ENCODE measurements around the gene LTK.

The LTK gene

GRCh38 chr15:41554915-41555314, 41.3 kb upstream of the LTK start:
- peaks cover 16% of the 10 kb centered on the region for H3K4me1 ChIP-seq (ENCODE audit: control insufficient read depth, insufficient read depth, low read length)
- no peaks in the 10 kb centered on the region for H3K27me3 ChIP-seq (ENCODE audit: control insufficient read depth in 1 of 2, insufficient read depth in 2 of 2, low read length in 2 of 2)
- H3K36me3 ChIP-seq (ENCODE audit: control insufficient read depth in 2 of 2, insufficient read depth in 2 of 2, low read length in 2 of 2): no peaks in the 10 kb centered on the region
- H3K27ac ChIP-seq (ENCODE audit: low read length): no peak overlapping the region
- no peak overlapping the region for H3K9ac ChIP-seq (ENCODE audit: low read length in 2 of 2)
- H3K9me3 ChIP-seq (ENCODE audit: control insufficient read depth in 2 of 2, low read length in 2 of 2): no peaks in the 10 kb centered on the region
- no peak overlapping the region for H3K4me3 ChIP-seq (ENCODE audit: low read length in 2 of 2)

- peaks cover 10% of the 10 kb centered on the region for H3K4me1 ChIP-seq (ENCODE audit: control insufficient read depth, insufficient read depth, low read length)
- H3K4me3 ChIP-seq (ENCODE audit: low read length in 2 of 2): no peak overlapping the region
- no peaks in the 10 kb centered on the region for H3K27me3 ChIP-seq (ENCODE audit: control insufficient read depth in 1 of 2, insufficient read depth in 2 of 2, low read length in 2 of 2)
- no peaks in the 10 kb centered on the region for H3K36me3 ChIP-seq (ENCODE audit: control insufficient read depth in 2 of 2, insufficient read depth in 2 of 2, low read length in 2 of 2)
- H3K9ac ChIP-seq (ENCODE audit: low read length in 2 of 2): no peak overlapping the region
- H3K27ac ChIP-seq (ENCODE audit: low read length): no peak overlapping the region
- H3K9me3 ChIP-seq (ENCODE audit: control insufficient read depth in 2 of 2, low read length in 2 of 2): no peaks in the 10 kb centered on the region
These were observed 40.7 kb upstream of the LTK start for GRCh38 chr15:41554343-41554742.

- Histone ChIP-seq H3K9ac (ENCODE audit: low read length in 2 of 2) (no peak overlapping the region), H3K36me3 (ENCODE audit: control insufficient read depth in 2 of 2, insufficient read depth in 2 of 2, low read length in 2 of 2) (no peaks in the 10 kb centered on the region), H3K4me3 (ENCODE audit: low read length in 2 of 2) (no peak overlapping the region), H3K9me3 (ENCODE audit: control insufficient read depth in 2 of 2, low read length in 2 of 2) (no peaks in the 10 kb centered on the region), H3K27ac (ENCODE audit: low read length) (no peak overlapping the region), H3K4me1 (ENCODE audit: control insufficient read depth, insufficient read depth, low read length) (peaks cover 10% of the 10 kb centered on the region), H3K27me3 (ENCODE audit: control insufficient read depth in 1 of 2, insufficient read depth in 2 of 2, low read length in 2 of 2) (no peaks in the 10 kb centered on the region)
These were observed 40.1 kb upstream of the LTK start for GRCh38 chr15:41553731-41554130.

- Histone ChIP-seq H3K27me3 (ENCODE audit: control insufficient read depth in 1 of 2, insufficient read depth in 2 of 2, low read length in 2 of 2) (no peaks in the 10 kb centered on the region), H3K27ac (ENCODE audit: low read length) (no peak overlapping the region), H3K4me1 (ENCODE audit: control insufficient read depth, insufficient read depth, low read length) (no peaks in the 10 kb centered on the region), H3K4me3 (ENCODE audit: low read length in 2 of 2) (no peak overlapping the region), H3K9me3 (ENCODE audit: control insufficient read depth in 2 of 2, low read length in 2 of 2) (no peaks in the 10 kb centered on the region), H3K36me3 (ENCODE audit: control insufficient read depth in 2 of 2, insufficient read depth in 2 of 2, low read length in 2 of 2) (no peaks in the 10 kb centered on the region), H3K9ac (ENCODE audit: low read length in 2 of 2) (no peak overlapping the region)
These were observed 36.6 kb upstream of the LTK start for GRCh38 chr15:41550066-41550775.

GRCh38 chr15:41546851-41547786, 33.5 kb upstream of the LTK start:
- Histone ChIP-seq H3K27ac (ENCODE audit: low read length) (no peak overlapping the region), H3K27me3 (ENCODE audit: control insufficient read depth in 1 of 2, insufficient read depth in 2 of 2, low read length in 2 of 2) (no peaks in the 10 kb centered on the region), H3K36me3 (ENCODE audit: control insufficient read depth in 2 of 2, insufficient read depth in 2 of 2, low read length in 2 of 2) (no peaks in the 10 kb centered on the region), H3K4me3 (ENCODE audit: low read length in 2 of 2) (no peak overlapping the region), H3K9ac (ENCODE audit: low read length in 2 of 2) (no peak overlapping the region), H3K9me3 (ENCODE audit: control insufficient read depth in 2 of 2, low read length in 2 of 2) (no peaks in the 10 kb centered on the region), H3K4me1 (ENCODE audit: control insufficient read depth, insufficient read depth, low read length) (peaks cover 5% of the 10 kb centered on the region)

- H3K4me3 ChIP-seq (ENCODE audit: low read length in 2 of 2): no peak overlapping the region
- no peaks in the 10 kb centered on the region for H3K9me3 ChIP-seq (ENCODE audit: control insufficient read depth in 2 of 2, low read length in 2 of 2)
- H3K27ac ChIP-seq (ENCODE audit: low read length): no peak overlapping the region
These were observed 31.6 kb upstream of the LTK start for GRCh38 chr15:41545218-41545617.

GRCh38 chr15:41544650-41545015, 31.0 kb upstream of the LTK start:
- Histone ChIP-seq H3K9ac (ENCODE audit: low read length in 2 of 2) (no peak overlapping the region), H3K4me1 (ENCODE audit: control insufficient read depth, insufficient read depth, low read length) (peaks cover 5% of the 10 kb centered on the region), H3K9me3 (ENCODE audit: control insufficient read depth in 2 of 2, low read length in 2 of 2) (no peaks in the 10 kb centered on the region), H3K27ac (ENCODE audit: low read length) (no peak overlapping the region), H3K27me3 (ENCODE audit: control insufficient read depth in 1 of 2, insufficient read depth in 2 of 2, low read length in 2 of 2) (no peaks in the 10 kb centered on the region), H3K4me3 (ENCODE audit: low read length in 2 of 2) (peak overlapping the region; percentile 87 to 97), H3K36me3 (ENCODE audit: control insufficient read depth in 2 of 2, insufficient read depth in 2 of 2, low read length in 2 of 2) (peaks cover 0 to 2% of the 10 kb centered on the region in 2 donors)

More at GRCh38 chr15:41545218-41545617, 31.6 kb upstream of the LTK start:
- H3K9ac ChIP-seq (ENCODE audit: low read length in 2 of 2): no peak overlapping the region
- peaks cover 5% of the 10 kb centered on the region for H3K4me1 ChIP-seq (ENCODE audit: control insufficient read depth, insufficient read depth, low read length)
- no peaks in the 10 kb centered on the region for H3K27me3 ChIP-seq (ENCODE audit: control insufficient read depth in 1 of 2, insufficient read depth in 2 of 2, low read length in 2 of 2)
- peaks cover 0 to 2% of the 10 kb centered on the region in 2 donors for H3K36me3 ChIP-seq (ENCODE audit: control insufficient read depth in 2 of 2, insufficient read depth in 2 of 2, low read length in 2 of 2)

GRCh38 chr15:41543521-41543870, 29.9 kb upstream of the LTK start:
- peak overlapping the region; percentile 80 to 95 for H3K9ac ChIP-seq (ENCODE audit: low read length in 2 of 2)
- H3K9me3 ChIP-seq (ENCODE audit: control insufficient read depth in 2 of 2, low read length in 2 of 2): no peaks in the 10 kb centered on the region
- peaks cover 0 to 2% of the 10 kb centered on the region in 2 donors for H3K36me3 ChIP-seq (ENCODE audit: control insufficient read depth in 2 of 2, insufficient read depth in 2 of 2, low read length in 2 of 2)
- H3K27me3 ChIP-seq (ENCODE audit: control insufficient read depth in 1 of 2, insufficient read depth in 2 of 2, low read length in 2 of 2): no peaks in the 10 kb centered on the region
- H3K27ac ChIP-seq (ENCODE audit: low read length): peak overlapping the region; percentile 46
- H3K4me3 ChIP-seq (ENCODE audit: low read length in 2 of 2): peak overlapping the region; percentile 87 to 97
- H3K4me1 ChIP-seq (ENCODE audit: control insufficient read depth, insufficient read depth, low read length): peaks cover 5% of the 10 kb centered on the region

- no peak overlapping the region for H3K27ac ChIP-seq (ENCODE audit: low read length)
- peaks cover 31 to 37% of the 10 kb centered on the region in 2 donors for H3K36me3 ChIP-seq (ENCODE audit: control insufficient read depth in 2 of 2, insufficient read depth in 2 of 2, low read length in 2 of 2)
- no peaks in the 10 kb centered on the region for H3K4me1 ChIP-seq (ENCODE audit: control insufficient read depth, insufficient read depth, low read length)
- H3K4me3 ChIP-seq (ENCODE audit: low read length in 2 of 2): no peak overlapping the region
- no peak overlapping the region for H3K9ac ChIP-seq (ENCODE audit: low read length in 2 of 2)
- no peaks in the 10 kb centered on the region for H3K9me3 ChIP-seq (ENCODE audit: control insufficient read depth in 2 of 2, low read length in 2 of 2)
- H3K27me3 ChIP-seq (ENCODE audit: control insufficient read depth in 1 of 2, insufficient read depth in 2 of 2, low read length in 2 of 2): no peaks in the 10 kb centered on the region
These were observed 23.2 kb upstream of the LTK start for GRCh38 chr15:41536866-41537265.

GRCh38 chr15:41535544-41535943, 21.9 kb upstream of the LTK start:
- Histone ChIP-seq H3K9ac (ENCODE audit: low read length in 2 of 2) (no peak overlapping the region), H3K36me3 (ENCODE audit: control insufficient read depth in 2 of 2, insufficient read depth in 2 of 2, low read length in 2 of 2) (peaks cover 38% of the 10 kb centered on the region in 2 donors), H3K27ac (ENCODE audit: low read length) (no peak overlapping the region), H3K4me1 (ENCODE audit: control insufficient read depth, insufficient read depth, low read length) (no peaks in the 10 kb centered on the region), H3K9me3 (ENCODE audit: control insufficient read depth in 2 of 2, low read length in 2 of 2) (no peaks in the 10 kb centered on the region), H3K27me3 (ENCODE audit: control insufficient read depth in 1 of 2, insufficient read depth in 2 of 2, low read length in 2 of 2) (no peaks in the 10 kb centered on the region), H3K4me3 (ENCODE audit: low read length in 2 of 2) (no peak overlapping the region)
